Measurements from ENCODE around the gene DNPEP.

The DNPEP gene

GRCh38 chr2:219428469-219428868 is 40.8 kb upstream of the DNPEP start (continued):
- TF ChIP-seq PRDM2 (tag by site-specific recombination; IDR thresholded peaks at IDR 0.05; ENCODE audit: borderline replicate concordance) (no peak), ZNF555 (tag by site-specific recombination; conservative IDR thresholded peaks at IDR 0.05) (no peak), GLIS2 (tag by site-specific recombination; IDR thresholded peaks at IDR 0.05) (no peak), ZNF670 (tag by site-specific recombination; IDR thresholded peaks at IDR 0.05; ENCODE audit: low read depth) (no peak), ZNF175 (tag by site-specific recombination; IDR thresholded peaks at IDR 0.05) (no peak), HIC1 (tag by site-specific recombination; IDR thresholded peaks at IDR 0.05) (no peak), ZNF202 (tag by site-specific recombination; IDR thresholded peaks at IDR 0.05; ENCODE audit: borderline replicate concordance) (no peak), ZNF221 (tag by site-specific recombination; IDR thresholded peaks at IDR 0.05; ENCODE audit: borderline replicate concordance) (no peak), KLF16 (tag by site-specific recombination; IDR thresholded peaks at IDR 0.05) (no peak), ZNF544 (tag by site-specific recombination; IDR thresholded peaks at IDR 0.05) (no peak)

- CTCF ChIA-PET, result interaction anchor here (4.2 kb wide), 1 partner anchor 23 kb away, joined by 20 read pairs; no protein-coding TSS in a partner anchor
- H3K36me3 ChIP-seq (ENCODE audit: control insufficient read depth in 2 of 2, insufficient read depth in 1 of 2, low read length in 2 of 2), result no peaks in the 10 kb centered on the region
- H3K9me3 ChIP-seq (ENCODE audit: control insufficient read depth, insufficient read depth, low read depth, low read length), result no peaks in the 10 kb centered on the region
- no peak overlapping the region for H3K27ac ChIP-seq (ENCODE audit: extremely low read depth, low read depth, low read length)
- POLR2A ChIA-PET, result no interaction called here
- H3K4me1 ChIP-seq (ENCODE audit: control insufficient read depth, insufficient read depth, low read length), result no peaks in the 10 kb centered on the region
- no peak overlapping the region for H3K4me3 ChIP-seq (ENCODE audit: low read depth, low read length)
- TF ChIP-seq GLI2 (tag by site-specific recombination; IDR thresholded peaks at IDR 0.05; ENCODE audit: borderline replicate concordance, low read depth), result no peak
- TF ChIP-seq ZNF223 (tag by site-specific recombination; IDR thresholded peaks at IDR 0.05), result no peak
- TF ChIP-seq SETDB1 (IDR thresholded peaks at IDR 0.05; ENCODE audit: insufficient read length, low read length), result no peak
- TF ChIP-seq ZFHX2 (tag by site-specific recombination; conservative IDR thresholded peaks at IDR 0.05), result peak; percentile 33; the same call in 1 of the 2 replicates
Observed at GRCh38 chr2:219426534-219427136, 38.9 kb upstream of the DNPEP start.

GRCh38 chr2:219426068-219426443 is 38.3 kb upstream of the DNPEP start:
- no peak overlapping the region for H3K27ac ChIP-seq (ENCODE audit: extremely low read depth, low read depth, low read length)
- POLR2A ChIA-PET, result no interaction called here
- no peaks in the 10 kb centered on the region for H3K36me3 ChIP-seq (ENCODE audit: control insufficient read depth in 2 of 2, insufficient read depth in 1 of 2, low read length in 2 of 2)
- no peaks in the 10 kb centered on the region for H3K9me3 ChIP-seq (ENCODE audit: control insufficient read depth, insufficient read depth, low read depth, low read length)
- H3K4me3 ChIP-seq (ENCODE audit: low read depth, low read length), result no peak overlapping the region
- no peaks in the 10 kb centered on the region for H3K4me1 ChIP-seq (ENCODE audit: control insufficient read depth, insufficient read depth, low read length)
- CTCF ChIA-PET, result no interaction called here
- TF ChIP-seq FEZF1 (tag by site-specific recombination; IDR thresholded peaks at IDR 0.05) (no peak), ZNF777 (tag by site-specific recombination; IDR thresholded peaks at IDR 0.05; ENCODE audit: borderline replicate concordance) (no peak), ZNF692 (tag by site-specific recombination; IDR thresholded peaks at IDR 0.05) (no peak), ZNF292 (tag by site-specific recombination; IDR thresholded peaks at IDR 0.05; ENCODE audit: borderline replicate concordance, low read depth) (no peak), GLI4 (tag by site-specific recombination; IDR thresholded peaks at IDR 0.05) (no peak), ZNF529 (tag by site-specific recombination; IDR thresholded peaks at IDR 0.05; ENCODE audit: insufficient replicate concordance) (no peak), ZBTB26 (tag by site-specific recombination; optimal IDR thresholded peaks at IDR 0.05) (no peak), KLF10 (tag by site-specific recombination; IDR thresholded peaks at IDR 0.05) (no peak), ZNF558 (tag by site-specific recombination; IDR thresholded peaks at IDR 0.05) (no peak), ZNF350 (tag by site-specific recombination; IDR thresholded peaks at IDR 0.05) (no peak)
